SW480 (cell line): ENCODE measurements around the gene EGR2.

ENCODE experiments used
- DNase-seq: peaks from one replicate; pipeline ENCODE4 v3.0.0-alpha.2; 2016; ENCODE audit warnings: low spot score

The EGR2 gene

DNA sequence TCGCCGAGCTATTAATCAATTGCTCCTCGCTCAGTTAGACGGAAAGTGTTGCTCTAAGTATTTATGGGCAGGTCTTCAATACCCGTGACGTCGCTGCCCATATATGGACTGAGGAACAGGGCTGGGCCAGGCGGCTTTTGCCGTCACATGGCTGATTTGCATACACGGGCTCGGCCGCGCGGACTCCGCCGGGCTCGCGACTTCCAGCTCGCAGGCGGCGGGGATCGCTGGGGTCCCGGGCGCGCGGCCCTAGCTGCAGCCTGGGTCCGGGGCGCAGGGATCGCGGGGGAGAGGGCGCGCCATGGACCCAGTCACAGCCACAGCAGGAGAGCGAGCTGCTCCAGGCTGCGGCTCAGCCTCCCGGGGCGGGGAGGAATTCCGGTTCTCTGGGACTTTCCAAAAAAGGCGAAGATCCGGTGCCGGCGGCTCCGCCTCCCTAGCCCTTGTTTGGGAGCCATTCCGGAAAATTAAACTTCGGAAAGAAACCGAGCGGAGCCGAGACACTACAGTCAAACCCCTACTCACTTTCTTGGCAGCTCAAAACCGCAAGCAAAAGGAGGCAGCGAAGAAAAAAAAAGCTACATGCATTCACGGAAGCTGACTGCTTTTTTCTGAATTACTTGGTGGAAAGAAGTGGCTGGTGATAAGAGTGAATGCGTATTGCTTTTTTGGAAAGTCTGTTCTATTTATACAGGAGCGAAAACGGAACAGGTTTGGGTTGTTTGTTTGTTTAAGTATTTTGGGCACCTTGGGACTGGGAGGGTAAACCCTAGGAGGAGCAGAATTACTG, at the start of gene EGR2:
TSS of gene EGR2 (minus strand) at position 36 of the 790 bp plus-strand sequence. CDS start 337 bp downstream, outside the sequence.
- DNase-seq = peak; percentile 97

- no peak for DNase-seq
Measured at GRCh38 chr10:62862447-62862846, 46.3 kb upstream of the EGR2 start.

DNA sequence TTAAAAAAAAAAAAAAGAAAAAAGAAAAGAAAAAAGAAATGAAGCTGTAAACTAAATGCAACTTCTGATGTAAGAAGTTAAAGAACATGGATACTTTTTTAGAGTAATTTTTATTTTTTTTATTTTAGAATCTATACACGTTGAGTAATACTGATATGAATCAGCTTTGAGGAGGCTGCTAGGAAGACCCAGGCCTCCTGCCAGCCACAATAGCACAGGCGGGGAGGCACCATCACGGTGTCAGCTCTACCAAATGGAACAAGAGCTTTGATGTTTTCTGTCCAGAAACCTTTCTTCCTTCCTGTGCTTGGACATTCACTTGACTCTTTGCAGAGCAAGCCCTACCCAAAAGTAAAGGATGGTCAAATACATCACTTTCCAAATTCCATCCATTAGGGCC, 45.3 kb upstream of the EGR2 start:
- no peak for DNase-seq

GRCh38 chr10:62860946-62861345, 44.8 kb upstream of the EGR2 start:
- DNase-seq = peak; percentile 83

DNA sequence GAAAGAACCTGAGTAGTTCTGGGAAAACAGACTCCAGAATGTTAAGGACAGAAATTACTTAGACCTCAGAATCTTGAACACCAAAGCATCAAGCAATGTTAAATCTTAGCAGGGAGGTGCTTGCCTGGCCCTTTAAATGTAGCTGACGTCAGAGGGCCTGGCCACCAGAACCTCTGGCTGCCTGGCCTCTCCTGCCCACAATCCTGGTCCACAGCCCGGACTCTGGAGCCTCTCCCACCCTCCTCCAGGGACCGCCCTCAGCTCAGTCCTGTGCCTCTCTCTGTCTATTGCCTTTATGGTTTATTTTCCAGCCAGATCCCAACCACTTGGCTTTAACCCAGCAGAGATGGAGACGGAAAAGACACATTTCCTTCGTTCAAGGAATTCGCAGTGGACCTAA, 42.2 kb upstream of the EGR2 start:
- DNase-seq = peak; percentile 47

DNA sequence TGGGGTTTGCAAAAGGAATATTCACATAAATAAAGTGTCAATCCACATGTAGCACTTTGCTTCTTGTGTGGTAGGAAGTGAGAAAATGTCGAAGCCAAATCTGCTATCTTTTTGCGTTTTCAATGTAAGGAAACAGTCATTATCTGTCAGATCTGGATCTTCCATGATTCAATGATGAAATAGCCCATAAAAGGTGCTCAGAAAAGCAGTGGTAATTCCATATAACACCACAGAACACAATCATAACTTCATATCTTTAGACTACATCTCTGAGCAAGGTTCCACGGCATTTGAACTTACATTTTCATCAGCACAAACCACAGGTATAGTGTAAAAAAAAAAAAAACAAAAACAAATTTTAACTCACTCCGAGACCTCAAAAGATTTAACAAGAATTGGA, 39.9 kb upstream of the EGR2 start:
- DNase-seq = no peak

GRCh38 chr10:62853710-62854109, 37.5 kb upstream of the EGR2 start:
- DNase-seq = no peak

GRCh38 chr10:62852961-62853702, 37.0 kb upstream of the EGR2 start:
- DNase-seq = no peak

- DNase-seq = peak; percentile 9
Measured at GRCh38 chr10:62851442-62851841, 35.3 kb upstream of the EGR2 start.

DNA sequence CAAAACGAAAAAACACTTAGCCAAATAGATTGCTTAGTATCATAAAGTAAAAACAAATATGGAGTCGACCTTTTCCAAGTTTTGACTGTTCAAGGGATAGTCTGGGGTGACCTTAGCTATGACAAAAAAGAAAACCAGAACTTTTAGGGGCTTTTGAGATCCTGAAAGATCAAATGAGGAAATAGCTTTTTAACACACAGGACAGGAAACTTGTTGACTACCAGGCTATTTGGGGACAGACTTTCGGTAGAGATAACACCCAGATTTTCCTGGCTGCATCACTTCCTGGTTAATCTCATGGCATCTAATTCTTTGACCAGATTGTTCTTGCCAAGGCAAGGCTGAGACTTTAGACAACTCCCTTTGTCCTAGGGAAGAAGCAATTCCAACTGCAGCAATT, 34.5 kb upstream of the EGR2 start:
- no peak for DNase-seq

DNA sequence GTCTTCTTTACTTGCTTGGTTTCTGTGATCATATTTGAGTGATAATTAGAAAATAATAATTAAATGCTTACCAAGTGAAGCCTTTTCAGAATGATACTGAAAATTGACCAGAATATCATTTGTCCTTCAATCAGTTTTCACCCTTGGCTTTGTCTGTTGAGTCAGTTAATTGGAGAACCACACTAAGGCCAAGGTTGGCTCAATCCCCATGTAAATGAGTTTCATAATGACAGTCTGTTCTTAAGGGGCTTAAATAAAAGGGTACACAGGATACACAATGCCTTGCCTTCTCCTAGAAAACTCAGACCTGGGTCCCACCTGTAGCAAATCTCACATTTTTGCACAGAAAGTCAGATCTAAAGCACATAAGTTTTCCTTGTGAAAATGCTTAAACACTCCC, 31.3 kb upstream of the EGR2 start:
- no peak for DNase-seq

DNA sequence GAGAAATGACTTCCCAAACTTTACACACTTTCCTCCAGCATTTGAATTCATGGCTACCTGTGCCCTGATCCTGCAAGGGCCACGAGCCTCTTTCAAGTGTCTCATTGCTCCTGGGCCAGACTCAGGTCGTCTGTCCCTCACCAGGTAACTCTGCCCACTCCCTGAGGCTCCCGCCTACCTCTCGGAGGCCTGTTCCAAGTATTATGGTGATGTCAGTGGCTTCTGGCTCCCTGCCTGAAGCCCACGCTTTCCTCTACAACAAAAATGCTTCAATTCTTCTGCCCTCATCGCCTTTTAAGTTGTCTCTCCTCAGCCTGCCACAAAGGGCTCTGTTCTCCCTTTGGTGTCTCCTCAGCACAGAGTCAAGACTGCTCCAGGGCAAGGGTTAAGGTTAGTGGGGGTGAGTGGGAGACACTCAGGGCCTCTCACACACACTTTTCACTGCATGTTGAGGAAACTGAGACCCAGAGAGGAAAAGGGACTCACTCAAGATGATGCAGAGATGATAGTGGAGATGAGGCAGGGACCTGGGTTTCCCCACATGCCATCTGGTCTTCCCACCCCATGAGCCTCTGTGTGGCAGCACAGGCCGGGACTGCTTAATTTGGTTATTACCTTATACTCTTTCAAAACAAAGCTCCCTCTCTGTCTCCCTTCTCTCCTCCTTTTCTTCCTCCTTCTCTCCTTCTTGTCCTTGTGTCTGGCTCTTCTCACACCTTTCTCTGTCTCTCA, 28.3 kb upstream of the EGR2 start:
- DNase-seq = no peak

DNA sequence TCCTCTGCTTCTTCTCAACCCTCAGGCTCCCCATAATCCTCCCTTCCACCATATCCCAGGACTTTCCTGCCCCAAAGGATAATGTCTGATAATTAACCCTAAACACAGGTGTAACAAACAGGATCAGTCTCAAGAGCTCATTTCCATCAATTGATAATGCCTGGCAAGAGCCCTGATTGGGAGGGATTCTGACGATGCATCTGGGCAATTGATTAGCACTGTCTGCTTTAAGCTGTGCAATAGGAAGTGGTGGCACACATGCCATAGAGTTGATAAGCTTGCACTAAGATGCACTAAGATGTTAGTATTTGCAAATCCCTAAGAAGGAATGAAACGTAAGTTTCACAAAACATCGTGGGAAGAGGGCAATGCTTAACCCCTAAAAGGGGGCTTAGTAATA, 27.4 kb upstream of the EGR2 start:
- no peak for DNase-seq

DNA sequence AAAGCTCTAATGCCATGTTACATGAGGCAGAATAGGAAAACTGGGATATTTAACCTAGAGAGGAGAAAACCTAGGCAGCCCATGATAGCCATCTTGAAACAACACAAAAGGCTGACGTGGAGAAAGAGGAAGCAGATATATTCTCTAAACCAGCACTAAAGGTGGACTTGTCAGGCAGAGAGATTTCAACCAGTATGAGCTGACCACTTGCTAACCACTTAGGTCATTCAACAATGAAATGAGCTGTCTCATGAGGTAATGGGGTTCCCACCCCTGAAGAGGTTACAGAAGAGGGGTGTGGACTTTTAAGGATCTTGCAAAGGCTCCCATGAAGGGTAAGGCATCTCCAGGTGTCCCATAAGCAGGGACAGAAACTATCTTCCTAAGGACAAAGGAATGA, 26.8 kb upstream of the EGR2 start:
- DNase-seq = no peak

DNA sequence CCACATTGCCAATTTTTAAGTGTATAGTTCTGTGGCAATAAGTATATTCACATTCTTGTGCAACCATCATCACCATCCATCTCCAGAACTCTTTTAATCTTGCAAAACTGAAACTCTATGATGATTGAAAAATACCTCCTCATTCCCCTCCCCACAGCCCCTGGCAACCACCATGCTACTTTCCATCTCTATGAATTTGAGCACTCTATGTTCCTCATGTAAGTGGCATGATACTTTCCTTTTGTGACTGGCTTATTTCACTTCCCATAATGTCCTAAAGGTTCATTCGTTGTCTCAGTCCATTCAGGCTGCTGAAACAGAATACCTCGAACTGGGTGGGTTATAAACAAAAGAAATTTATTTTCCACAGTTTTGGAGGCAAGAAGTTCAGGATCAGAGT, 23.4 kb upstream of the EGR2 start:
- no peak for DNase-seq

GRCh38 chr10:62831346-62831745, 15.2 kb upstream of the EGR2 start:
- DNase-seq = no peak

- DNase-seq = no peak
Measured at GRCh38 chr10:62830679-62831078, 14.5 kb upstream of the EGR2 start.

GRCh38 chr10:62829622-62830021, 13.5 kb upstream of the EGR2 start:
- no peak for DNase-seq

- DNase-seq = no peak
Measured at GRCh38 chr10:62826273-62826672, 10.1 kb upstream of the EGR2 start.

- DNase-seq = no peak
Measured at GRCh38 chr10:62820586-62820985, 4.4 kb upstream of the EGR2 start.

- DNase-seq = no peak
Measured at GRCh38 chr10:62819141-62819920, 3.2 kb upstream of the EGR2 start.

GRCh38 chr10:62818426-62819011, 2.4 kb upstream of the EGR2 start:
- DNase-seq = no peak
